Activated T-cell treated with anti-CD3 and anti-CD28 coated beads for 4 hours (primary cell): ENCODE measurements around the gene DLG1.
"Not testable (repeated sequence)": the region's sequence is repeated elsewhere in the genome, so short reads cannot be mapped to it uniquely, and the experiment has no call there.

Experiments used
- DNase-seq: peaks from one replicate; pipeline ENCODE4 v3.0.0-alpha.2; 2020

The DLG1 gene

DNA sequence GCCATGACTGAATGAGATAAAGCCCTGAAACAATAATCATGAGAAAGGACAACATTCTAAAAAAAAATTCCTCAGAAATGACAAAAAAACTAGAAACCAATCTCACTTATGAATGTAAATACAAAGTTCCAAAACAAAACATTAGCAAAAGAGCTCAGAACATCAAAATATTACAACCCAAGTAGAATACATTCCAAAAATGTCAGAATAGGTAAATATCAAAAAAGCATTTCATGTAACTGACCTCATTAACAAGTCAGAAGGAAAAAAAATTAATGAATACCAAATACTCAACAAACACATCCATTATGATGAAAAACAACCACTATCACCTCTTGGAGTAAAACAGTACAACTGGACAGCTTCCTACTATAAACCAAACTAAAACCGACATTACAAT is 93.1 kb downstream of the DLG1 start:
- no peak for DNase-seq

DNA sequence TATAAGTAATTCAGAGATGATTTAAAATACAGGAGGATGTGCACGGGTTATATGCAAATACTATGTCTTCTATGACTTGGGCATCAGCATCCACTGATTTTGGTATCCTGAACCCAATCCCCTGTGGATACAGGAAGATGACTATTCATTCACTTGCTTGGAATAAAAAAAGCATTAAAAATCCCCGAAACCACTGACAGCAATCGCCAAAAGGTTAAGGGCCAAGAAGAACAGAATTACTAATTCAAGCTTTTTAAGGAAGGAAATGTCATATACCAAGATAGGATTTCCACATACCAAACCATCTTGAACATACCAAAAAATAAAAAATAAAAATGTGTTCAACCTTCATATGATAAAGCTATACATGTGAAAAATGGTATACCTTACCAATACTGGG is 93.7 kb downstream of the DLG1 start:
- DNase-seq, result no peak

DNA sequence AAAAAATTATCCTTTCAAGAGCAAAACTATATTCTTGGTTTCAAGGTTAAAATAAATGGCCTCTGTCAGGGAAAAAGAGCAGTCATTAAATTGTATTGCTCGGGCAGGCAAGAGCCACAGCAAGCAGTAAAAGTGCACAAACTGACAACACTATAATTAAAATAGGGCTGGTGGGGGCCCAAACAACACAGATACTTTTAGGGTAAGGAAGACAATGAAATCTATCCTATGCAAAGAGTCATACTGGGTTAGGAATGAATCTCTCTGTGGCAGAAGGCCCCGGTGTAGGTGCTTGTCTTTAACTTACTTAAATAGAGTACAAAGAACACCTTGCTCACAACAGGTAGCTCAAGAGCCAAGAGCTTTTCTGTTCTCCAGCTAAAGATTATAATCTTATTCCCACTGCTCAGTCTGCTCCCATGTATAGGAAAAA is 94.7 kb downstream of the DLG1 start:
- DNase-seq, result no peak

DNA sequence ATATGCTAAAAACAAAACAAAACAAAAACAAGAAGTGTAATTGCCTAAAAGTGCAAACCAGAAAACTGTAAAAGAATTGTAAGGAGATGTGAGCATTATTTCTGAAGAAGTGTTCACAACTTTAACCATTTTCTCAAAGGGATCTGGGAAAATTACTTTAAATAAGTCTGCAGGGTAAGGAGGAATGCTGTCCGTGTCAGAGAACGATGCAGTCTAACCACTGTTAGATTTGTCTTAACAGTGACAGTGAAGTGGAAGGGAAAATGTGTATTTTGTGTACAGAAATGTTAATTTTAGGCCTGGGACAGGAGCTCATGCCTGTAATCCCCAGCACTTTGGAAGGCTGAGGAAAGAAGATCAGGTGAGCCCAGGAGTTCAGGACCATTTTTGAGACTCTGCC is 95.7 kb downstream of the DLG1 start:
- no peak for DNase-seq

DNA sequence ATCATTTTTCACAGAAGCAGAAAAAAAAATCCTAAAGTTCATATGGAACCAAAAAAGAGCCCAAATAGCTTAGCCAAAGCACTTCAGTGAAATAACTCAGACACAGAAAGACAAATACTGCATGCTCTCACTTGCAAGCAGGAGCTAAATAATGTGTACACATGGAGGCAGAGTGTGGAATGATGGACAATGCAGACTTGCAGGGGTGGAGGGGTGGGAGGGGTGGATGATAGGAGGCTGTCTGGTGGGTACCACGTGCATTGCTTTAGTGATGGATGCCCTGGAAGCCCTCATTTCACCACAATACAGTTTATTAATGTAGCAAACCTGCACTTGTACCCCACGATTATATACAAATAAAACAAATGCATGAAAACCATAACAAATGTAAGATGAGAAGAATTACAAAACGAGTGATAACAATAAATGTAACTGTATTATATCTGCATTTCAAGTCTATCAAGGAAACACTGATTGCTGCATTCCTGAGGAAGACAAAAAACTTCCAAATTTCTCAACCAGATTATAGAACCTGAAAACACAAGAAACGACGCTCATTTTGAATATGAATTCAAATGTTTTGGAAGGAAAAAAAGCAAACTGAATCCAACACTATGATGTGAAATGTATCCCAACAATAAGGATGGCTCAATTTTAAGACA is 96.5 kb downstream of the DLG1 start:
- no peak for DNase-seq

DNA sequence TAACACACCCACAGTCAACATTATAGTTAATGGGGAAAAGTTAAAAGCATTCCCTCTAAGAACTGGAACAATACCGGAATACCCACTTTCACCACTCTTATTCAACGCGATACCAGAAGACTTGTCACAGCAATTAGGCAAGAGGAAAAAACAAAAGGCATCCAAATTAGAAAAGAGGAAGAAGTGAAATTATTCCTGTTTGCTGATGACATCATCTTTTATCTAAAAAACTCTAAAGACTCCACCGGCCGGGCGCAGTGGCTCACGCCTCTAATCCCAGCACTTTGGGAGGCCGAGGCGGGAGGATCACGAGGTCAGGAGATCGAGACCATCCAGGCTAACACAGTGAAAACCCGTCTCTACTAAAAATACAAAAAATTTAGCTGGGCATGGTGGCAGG is 97.6 kb downstream of the DLG1 start:
- not testable (repeated sequence) for DNase-seq

DNA sequence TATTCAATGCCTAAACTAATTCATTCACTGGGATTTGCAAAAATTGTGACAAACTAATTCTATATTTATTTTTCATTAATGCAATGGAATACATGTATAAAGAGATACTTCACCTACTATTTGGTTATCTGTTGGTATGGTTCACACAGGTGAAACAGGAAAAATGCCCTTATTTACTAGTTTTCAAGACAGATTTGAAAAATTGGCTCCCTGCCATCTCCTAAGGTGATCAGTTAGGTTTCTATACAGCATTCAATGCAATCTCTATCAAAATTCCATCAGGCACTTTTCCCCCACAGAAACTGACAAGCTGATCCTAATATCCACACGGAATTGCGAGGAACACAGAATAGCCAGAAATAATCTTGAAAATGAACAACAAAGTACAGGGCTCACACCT is 101.1 kb downstream of the DLG1 start:
- no peak for DNase-seq

DNA sequence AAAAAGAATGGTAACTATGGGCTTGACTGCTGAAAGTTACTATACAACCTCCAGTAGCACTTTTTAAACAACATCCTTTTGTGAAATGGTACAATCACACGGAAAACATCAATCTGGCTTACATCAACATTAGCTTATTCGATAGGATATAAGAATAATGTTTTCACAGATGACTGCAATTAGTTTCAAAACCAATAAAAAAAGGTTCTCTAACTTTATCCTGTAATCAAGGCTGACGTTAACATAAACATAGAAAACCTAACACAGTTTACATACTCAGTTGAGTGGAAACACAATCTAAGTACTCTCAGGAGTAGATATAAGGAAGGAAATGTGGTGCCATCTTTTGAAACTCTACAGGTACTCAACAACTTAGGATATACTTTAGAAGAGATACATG is 102.2 kb downstream of the DLG1 start:
- no peak for DNase-seq

DNA sequence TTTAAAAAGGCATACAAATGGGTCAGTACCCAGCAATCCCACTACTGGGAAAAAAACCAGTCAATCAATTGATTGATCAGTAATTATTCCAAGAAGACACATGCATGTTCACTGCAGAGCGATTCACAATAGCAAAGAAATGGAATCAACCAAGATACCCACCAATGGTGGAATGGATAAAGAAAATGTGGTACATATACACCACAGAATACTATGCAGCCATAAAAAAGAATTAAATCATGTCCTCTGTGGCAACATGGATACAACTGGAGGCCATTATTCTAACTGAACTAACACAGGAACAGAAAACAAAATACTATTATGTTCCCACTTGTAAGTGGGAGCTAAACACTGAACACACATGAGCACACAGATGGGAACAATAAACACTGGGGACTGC is 103.1 kb downstream of the DLG1 start:
- DNase-seq, result no peak

DNA sequence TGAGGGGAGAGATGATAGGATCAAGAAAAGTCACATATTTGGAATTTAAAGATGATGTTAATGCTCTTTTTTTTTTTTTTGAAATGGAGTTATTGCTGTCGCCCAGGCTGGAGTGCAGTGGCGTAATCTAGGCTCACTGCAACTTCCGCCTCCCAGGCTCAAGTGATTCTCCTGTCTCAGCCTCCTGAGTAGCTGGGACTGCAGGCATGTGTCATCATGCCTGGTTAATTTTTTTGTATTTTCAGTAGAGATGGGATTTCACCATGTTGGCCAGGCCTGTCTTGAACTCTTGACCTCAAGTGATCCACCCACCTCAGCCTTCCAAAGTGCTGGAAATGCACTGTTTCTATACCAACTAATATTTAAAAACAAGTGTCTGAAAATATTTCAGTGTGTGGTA is 104.7 kb downstream of the DLG1 start:
- DNase-seq, result not testable (repeated sequence)

DNA sequence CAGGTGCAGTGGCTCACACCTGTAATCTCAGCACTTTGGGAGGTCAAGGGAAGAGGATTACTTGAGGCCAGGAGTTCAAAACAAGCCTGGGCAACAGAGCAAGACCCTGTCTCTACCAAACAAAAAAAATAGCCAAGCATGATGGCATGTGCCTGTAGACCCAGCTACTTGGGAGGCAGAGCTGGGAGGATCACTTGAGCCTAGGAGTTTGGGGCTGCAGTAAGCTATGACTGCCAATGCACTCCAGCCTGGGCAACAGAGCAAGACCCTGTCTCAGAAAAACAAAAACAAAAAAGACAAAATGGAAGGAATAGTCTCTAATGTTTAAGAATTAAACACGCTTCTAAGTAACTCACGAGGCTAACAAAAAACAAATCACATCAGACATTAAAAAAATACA is 106.5 kb downstream of the DLG1 start:
- no peak for DNase-seq

DNA sequence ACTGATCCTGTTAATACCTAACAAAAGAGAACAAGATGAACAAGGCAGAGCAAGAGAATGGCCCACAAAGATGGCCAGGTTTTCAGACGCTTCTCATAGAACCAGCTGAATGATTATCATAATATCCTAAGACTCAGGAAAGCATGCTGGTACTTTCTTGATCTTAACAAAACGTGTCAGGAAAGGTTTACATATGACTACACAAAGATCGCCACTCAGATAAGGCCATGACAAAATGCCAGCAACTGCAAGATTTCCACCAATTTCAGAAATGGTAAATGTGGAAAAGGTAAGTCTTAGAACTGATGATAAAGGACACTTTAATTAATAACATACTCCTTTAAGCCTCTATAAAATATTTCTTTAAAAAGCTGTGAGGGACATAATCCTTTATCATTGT is 108.8 kb downstream of the DLG1 start:
- DNase-seq, result no peak

DNA sequence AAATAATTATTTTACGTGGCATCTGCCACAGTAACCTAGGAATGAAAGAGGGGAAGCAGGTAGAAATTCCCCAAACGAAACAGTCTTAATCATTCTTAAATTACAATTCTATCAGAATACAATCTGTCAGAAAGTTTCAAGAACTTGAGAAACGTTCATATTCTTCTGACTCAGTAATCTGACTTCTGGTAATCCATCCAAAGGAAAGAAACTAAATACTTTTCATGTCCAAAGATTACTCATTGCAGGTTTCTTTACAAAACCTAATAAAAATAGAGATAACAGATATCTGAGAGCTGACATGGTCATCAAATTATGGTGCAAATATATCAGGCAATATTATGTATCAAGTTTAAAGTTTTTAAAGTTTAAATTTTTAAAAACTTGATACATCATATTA is 109.4 kb downstream of the DLG1 start:
- no peak for DNase-seq

DNA sequence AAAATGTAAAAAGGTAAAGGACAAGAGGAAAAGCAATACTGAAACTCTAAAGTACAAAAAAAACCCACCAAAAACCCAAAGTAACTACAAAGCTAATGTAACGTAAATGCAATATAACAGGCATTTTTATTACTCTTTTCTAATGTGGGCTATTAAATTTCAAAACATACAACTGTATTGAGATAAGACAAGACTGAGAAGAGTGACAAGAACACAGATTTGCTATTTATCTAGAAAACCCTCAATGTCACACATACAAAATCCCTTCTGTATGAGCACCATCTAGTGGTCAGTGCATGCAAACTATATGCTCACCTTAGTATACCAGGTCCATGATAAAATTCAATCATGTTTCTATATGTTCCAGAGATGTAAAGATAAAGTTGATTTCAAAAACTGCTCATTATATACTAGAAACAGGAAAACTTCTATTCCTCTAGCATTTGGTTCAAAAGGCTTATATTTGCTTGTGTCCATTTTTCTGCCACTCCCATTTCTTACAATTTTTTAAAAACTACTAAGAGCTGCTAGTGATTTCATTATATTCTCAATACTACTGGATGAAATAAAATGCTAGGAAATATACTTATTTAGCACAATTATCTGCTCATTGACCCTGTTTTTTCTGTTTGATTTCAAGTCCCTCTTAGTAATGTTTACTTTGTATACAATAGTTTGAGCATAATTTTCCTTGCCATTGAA is 111.4 kb downstream of the DLG1 start:
- peak; percentile 3 for DNase-seq

DNA sequence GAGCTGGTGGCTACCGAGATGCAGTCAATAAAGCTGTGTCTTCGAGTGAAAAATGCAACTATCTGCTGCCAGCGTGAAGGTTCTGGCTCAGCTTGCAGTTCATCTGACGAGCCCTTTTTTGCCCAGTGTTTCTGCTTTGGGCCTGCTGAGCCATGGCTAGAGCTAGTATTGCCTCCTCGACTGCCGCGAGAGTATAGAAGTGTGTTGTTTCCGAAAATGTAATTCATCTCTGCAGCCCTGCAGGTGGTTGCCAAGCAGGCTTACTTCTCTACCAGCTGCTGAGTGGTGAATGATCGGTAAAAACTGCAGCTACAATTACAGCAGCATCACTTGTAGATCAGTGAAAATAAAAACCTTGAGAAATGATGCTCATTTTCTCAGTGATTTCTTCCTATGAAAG is 114.8 kb downstream of the DLG1 start:
- DNase-seq, result no peak

DNA sequence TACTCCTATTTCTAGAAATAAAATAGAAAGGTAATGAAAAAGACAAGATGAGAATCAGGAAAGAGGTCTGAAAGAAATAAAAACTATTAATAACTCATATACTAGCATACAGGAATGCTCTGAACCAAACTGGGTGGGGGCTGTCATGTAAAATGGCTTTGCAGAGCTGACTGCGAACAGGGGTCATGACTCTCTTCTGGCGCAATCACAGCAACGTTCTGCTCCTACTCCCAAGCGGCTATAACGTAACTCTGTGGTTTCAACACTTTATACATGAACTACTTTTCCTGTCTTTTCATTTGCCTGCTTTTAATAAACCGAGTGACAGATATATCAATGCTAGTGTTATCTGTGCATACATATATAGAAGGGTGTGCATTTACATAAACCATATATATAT is 116.7 kb downstream of the DLG1 start:
- DNase-seq, result no peak

DNA sequence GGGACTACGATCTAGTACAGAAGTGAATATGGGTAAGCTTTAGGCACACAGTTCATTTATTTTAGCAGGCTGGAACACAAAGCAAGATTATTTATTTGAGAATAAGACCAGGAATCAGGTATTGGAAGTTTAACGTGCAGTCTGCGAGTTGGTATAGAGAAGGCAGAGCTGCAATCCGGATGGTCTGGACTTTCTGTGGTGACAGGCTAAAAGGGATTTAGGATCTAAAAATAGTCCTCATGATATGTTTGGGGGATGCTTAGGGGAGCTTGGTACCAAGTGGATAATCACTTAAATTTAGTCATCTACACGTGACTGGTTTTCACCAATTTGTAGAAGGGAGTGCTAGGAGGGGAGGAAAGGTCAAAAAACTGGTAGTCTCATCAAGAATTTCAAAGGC is 119.4 kb downstream of the DLG1 start:
- DNase-seq, result no peak

DNA sequence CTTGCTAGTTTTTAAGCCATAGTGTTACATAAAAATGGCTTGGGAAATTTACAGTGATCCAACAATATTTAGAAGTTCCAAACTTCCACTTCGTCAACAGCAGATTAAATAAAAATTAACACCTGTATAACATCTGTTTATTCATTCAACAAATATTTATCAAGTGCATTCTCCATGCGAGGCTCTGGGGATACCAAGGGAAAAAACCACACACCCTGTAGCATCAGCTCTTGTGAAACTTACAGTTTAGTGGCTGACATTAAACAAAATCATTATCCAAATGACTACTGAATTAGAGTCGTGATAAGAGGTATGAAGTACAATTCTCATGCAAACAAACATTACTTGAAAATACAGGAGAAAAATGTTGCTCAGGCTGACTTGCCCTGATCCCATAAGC is 122.9 kb downstream of the DLG1 start:
- DNase-seq, result no peak

DNA sequence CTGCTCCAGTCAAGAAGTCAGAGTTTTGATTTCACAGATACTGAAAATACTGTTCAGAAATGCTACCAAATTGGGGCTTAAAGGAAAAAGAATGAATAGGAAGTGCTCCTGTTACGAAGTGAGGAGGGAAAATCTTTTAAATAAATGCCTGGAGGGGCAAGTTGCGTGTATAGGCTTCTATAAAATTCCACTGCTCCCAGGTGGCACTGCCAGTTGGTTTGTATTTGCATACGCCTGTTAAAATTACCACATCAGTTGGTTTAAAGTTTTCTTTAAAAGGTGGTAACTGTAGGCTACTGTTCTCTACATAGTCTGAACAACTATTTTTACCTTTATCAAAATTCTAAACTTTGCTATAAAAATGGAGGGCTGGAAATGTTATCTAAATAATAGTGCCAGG is 123.5 kb downstream of the DLG1 start:
- DNase-seq, result no peak

DNA sequence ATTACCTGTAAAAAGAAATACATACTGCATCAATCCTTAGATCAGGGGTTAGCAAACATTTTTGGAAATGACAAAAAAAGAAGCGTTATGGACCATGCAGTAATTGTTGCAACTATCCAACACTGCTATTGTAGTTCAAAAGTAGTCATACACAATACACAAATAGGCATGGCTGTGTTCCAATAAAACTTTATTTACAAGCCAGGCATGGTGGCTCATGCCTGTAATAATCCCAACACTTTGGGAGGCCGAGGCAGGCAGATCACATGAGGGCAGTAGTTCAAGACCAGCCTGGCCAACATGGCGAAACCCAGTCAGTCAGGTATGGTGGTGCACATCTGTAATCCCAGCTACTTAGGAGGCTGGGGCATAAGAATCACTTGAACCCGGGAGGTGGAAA is 124.8 kb downstream of the DLG1 start:
- DNase-seq, result no peak

DNA sequence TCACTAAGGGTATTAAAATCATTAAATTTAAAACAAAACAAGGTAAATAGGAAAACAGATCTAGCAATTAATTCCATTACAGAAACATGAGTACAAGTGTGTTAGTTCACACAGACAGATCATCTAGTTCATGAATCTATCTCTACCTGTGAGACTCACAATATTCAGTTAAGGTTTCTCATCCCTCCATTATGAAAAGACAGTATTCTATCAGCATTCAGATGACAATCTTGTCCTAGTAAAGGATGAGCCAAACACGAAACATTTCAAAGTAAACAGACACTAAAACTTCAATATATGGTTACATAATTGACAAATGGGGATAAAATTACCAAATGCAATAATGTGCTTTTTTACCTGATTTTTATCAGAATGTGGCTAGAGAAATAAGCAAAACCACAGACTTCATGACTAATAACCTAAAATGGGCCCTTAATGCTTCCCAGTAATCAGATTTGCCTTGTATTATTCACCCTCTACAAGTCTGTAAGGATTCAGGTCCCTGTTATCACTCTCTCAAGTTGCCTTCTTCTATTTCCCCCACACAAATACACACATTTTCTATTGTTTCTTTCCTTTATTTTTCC is 126.8 kb downstream of the DLG1 start:
- no peak for DNase-seq

DNA sequence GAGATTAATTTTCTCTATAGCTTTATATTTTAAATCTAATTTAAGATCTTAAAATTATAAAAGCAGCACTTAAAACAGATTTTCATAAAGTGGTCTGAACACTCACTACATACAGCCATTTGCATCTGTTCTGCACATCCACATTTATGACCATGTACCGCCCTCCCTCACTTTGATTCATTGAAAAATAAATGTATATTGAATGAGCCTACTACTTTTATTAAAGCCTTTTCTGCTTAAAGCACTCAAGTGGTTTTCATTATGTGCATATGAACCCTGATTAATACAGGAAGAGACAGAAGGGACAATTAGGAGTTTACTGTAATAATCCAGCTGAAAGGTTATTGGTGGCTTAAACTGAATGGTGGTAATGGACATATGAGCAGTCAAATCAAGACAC is 129.4 kb downstream of the DLG1 start:
- no peak for DNase-seq

DNA sequence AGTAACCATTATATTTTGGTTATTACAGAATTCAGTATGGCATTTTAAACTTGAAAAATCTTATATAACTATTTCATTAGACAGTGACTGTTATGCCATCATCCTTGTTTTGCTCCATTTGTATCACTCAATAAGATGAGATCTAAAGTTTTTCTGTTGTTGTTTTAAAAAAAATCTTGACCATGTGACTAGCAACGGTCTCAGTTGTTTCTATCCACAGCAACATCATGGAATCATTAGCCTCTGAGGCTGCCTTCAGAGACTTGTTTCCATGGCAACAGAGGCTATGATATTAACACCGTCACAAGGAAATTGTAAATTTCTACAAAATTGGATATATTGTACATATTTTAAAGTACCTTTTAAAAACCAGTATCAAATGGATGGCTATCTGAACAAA is 129.8 kb downstream of the DLG1 start:
- no peak for DNase-seq

DNA sequence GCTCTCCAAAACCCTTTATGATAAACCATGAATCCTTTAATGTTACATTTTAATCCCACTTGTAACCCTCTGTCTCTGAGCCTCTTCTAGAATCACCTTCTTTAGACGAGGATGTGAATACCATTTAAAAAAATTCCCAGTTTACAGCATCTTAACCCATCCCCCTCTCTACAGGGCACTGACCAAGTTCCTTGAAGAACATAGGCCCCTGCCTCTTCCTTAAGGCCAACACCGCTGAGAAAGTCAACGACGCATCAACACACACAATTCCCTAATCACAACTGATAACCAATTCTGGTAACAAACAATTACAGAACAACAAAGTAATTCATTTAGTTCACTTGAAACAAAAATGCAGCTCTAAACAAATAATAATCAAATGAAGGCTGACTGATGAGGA is 130.3 kb downstream of the DLG1 start:
- DNase-seq, result no peak

DNA sequence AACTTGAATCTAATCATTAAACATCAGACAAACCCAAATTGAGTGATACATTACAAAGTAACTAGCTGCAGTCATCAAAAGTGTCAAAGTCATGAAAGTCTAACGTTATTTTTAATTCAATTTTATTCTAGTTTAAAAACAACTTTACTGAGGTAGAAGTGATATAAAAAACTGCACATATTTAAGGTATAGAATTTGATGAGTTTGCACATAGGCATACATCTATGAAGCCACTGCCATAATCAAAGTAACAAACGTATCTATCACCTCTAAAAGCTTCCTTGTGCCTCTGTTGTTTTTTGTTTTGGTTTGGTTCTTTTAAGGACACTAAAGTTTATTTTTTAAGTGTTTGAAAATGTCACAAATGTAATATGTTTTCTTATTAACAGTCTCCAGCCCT is 130.9 kb downstream of the DLG1 start:
- DNase-seq, result no peak
